Naive thymus-derived CD4-positive, alpha-beta T cell (primary cell): ENCODE results near the gene PPIH. TPM values are rescaled to one million over a fixed set of nuclear protein-coding genes. Genes with fewer than 3 reads are reported as not detected.

ENCODE experiments used
- polyA plus RNA-seq, 2 donors: library from polyadenylated mRNA; unstranded; fragments of 300-500 nt; fragmentation: Illumina TruSeq; gene quantifications; one replicate each; pipeline ENCODE4 v1.2.3, GENCODE V29; 2021
- total RNA-seq, 6 experiments: library from RNA in 5 of 6; stranded (reverse) in 5 of 6; gene quantifications; 1 replicate in 5 of 6; 2 replicates in 1 of 6; pipeline ENCODE4 v1.2.3 and lab custom pipeline; 2021 to 2026

The PPIH gene
- total and polyA plus RNA-seq, 7 experiments from 2014 or later: 28.0 to 79.7 (median 42.3) TPM

Other genes starting within 250 kb of the PPIH start
- 1 to 10 TPM in 4 of 5 experiments, under 1 TPM in 1; 0.44 to 1.2 (median 1.1) TPM for gene ZMYND12, start 202.4 kb upstream of the PPIH start, total RNA-seq
- 1 to 10 TPM in 1 of 2 donors, under 1 TPM in 1; 0.14 to 1.6 TPM for gene ZMYND12, start 202.4 kb upstream of the PPIH start, polyA plus RNA-seq
- 10 to 100 TPM; 45.4 to 78.4 (median 50.0) TPM for gene PPCS, start 201.9 kb upstream of the PPIH start, total RNA-seq
- 100 to 1,000 TPM; 115 to 146 TPM for gene PPCS, start 201.9 kb upstream of the PPIH start, polyA plus RNA-seq
- gene CCDC30, start 195.1 kb upstream of the PPIH start, total RNA-seq: 1 to 10 TPM; 2.3 to 5.3 (median 4.2) TPM
- 1 to 10 TPM in 1 of 2 donors, under 1 TPM in 1; 0.26 to 1.8 TPM for gene CCDC30, start 195.1 kb upstream of the PPIH start, polyA plus RNA-seq
- gene YBX1, start 24.0 kb downstream of the PPIH start, total RNA-seq: 100 to 1,000 TPM; 277 to 471 (median 287) TPM
- gene YBX1, start 24.0 kb downstream of the PPIH start, polyA plus RNA-seq: 10 to 100 TPM; 66.6 to 71.2 TPM
- gene CLDN19, start 81.8 kb downstream of the PPIH start, total RNA-seq: not detected
- gene CLDN19, start 81.8 kb downstream of the PPIH start, polyA plus RNA-seq: not detected
- gene P3H1, start 108.6 kb downstream of the PPIH start, total RNA-seq: 10 to 100 TPM; 32.5 to 61.8 (median 47.3) TPM
- 10 to 100 TPM in 1 of 2 donors, 1 to 10 TPM in 1; 7.7 to 11.8 TPM for gene P3H1, start 108.6 kb downstream of the PPIH start, polyA plus RNA-seq
- 10 to 100 TPM in 4 of 5 experiments, 1 to 10 TPM in 1; 7.0 to 20.8 (median 18.1) TPM for gene C1orf50, start 108.8 kb downstream of the PPIH start, total RNA-seq
- 1 to 10 TPM; 3.4 to 3.5 TPM for gene C1orf50, start 108.8 kb downstream of the PPIH start, polyA plus RNA-seq
- gene TMEM269, start 126.6 kb downstream of the PPIH start, total RNA-seq: 1 to 10 TPM in 1 of 5 experiments, under 1 TPM in 4; 0.19 to 2.0 (median 0.35) TPM
- gene TMEM269, start 126.6 kb downstream of the PPIH start, polyA plus RNA-seq: not detected
- 10 to 100 TPM in 1 of 5 experiments, 1 to 10 TPM in 4; 6.1 to 10.3 (median 6.7) TPM for gene ERMAP, start 158.7 kb downstream of the PPIH start, total RNA-seq
- gene ERMAP, start 158.7 kb downstream of the PPIH start, polyA plus RNA-seq: 1 to 10 TPM; 1.9 to 2.9 TPM
- gene SVBP, start 159.0 kb downstream of the PPIH start, total RNA-seq: 10 to 100 TPM; 12.7 to 22.2 (median 17.8) TPM
- 10 to 100 TPM; 36.3 to 47.2 TPM for gene SVBP, start 159.0 kb downstream of the PPIH start, polyA plus RNA-seq
- 10 to 100 TPM in 3 of 5 experiments, 1 to 10 TPM in 2; 3.5 to 17.2 (median 12.8) TPM for gene ZNF691, start 188.2 kb downstream of the PPIH start, total RNA-seq
- gene ZNF691, start 188.2 kb downstream of the PPIH start, polyA plus RNA-seq: 10 to 100 TPM; 11.5 to 12.4 TPM